ENCODE data around the gene CTAGE8.
"Not testable (repeated sequence)": the region's sequence is repeated elsewhere in the genome, so short reads cannot be mapped to it uniquely, and the experiment has no call there.

Gene CTAGE8

DNA sequence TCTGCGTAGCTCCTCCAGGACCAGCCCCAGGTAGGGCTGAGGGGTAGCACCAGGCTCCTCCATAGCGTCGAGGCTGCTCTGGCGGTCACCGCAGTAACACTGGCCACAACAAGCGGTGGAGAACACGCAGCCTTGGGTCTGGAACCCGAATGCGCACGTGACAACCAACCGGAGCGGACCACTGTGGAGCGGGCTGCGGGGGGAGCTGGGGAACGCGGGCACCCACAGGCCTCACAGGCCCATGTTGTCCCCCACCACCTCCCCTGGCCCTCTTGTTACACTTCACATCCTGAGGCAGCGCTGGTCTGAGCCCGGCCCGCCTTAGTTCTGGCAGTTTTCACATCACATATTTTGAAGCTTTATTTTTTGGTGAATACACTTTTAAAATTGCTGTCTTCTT, at the start of gene CTAGE8:
Gene CTAGE8, minus strand, starts transcription at position 101 of the 400 bp plus-strand sequence. Its CDS starts 38 bp downstream, at position 63.
- not testable (repeated sequence) for H3K4me3 ChIP-seq (ENCODE audit: low read depth, low read length)

DNA sequence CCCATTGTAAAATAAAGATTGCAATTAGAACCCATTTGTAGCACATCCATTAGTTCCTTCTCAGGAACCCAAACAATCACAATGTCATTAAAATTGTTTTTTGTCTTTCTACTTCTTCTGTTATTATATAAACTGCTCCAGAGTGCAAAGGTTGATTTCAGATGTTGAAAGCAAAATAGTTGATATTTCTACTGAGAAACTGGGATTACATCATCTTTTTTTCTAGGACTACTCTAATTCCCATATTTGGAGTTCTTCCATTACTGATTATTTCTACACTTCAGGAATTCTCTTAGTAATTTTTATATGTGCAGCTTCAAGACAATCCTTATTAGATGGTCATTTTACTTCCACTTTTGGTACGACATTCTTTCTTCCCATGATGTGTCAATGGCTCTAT, 48.4 kb upstream of the CTAGE8 start:
- not testable (repeated sequence) for H3K4me3 ChIP-seq (ENCODE audit: low read depth, low read length)

- H3K4me3 ChIP-seq (ENCODE audit: low read depth, low read length): not testable (repeated sequence)
These were observed 42.9 kb upstream of the CTAGE8 start, which contains the start of gene OR2A1 for GRCh38 chr7:144311872-144312469. Gene OR2A1 (plus strand): TSS chr7:144312419. CDS start chr7:144318125, 5,706 bp downstream.

- not testable (repeated sequence) for H3K4me3 ChIP-seq (ENCODE audit: low read depth, low read length)
These were observed 42.1 kb upstream of the CTAGE8 start for GRCh38 chr7:144311218-144311617.

- not testable (repeated sequence) for H3K4me3 ChIP-seq (ENCODE audit: low read depth, low read length)
These were observed 40.6 kb upstream of the CTAGE8 start for GRCh38 chr7:144309702-144310101.

- H3K4me3 ChIP-seq (ENCODE audit: low read depth, low read length): not testable (repeated sequence)
These were observed 36.1 kb upstream of the CTAGE8 start for GRCh38 chr7:144305156-144305555.

DNA sequence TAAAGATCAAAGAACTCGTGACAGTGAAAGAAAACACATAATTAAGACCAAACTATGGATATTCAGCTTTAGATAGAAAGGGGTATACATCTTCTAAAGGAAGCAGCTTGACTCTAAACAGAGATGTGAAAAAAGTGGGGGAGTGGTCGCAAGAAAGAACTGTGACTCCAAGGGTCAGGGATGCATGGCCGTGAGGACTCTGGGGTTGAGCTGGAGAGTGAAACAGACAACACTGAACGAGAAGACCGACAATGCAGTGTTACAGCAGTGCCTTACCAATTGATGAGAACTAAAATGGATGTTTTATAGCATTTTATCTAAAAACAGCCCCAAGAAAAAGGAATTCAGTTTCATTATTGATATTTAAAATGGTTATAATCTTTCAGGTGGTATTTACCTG, 34.5 kb upstream of the CTAGE8 start:
- not testable (repeated sequence) for H3K4me3 ChIP-seq (ENCODE audit: low read depth, low read length)

GRCh38 chr7:144302578-144303303, 33.7 kb upstream of the CTAGE8 start:
- H3K4me3 ChIP-seq (ENCODE audit: low read depth, low read length): not testable (repeated sequence)

DNA sequence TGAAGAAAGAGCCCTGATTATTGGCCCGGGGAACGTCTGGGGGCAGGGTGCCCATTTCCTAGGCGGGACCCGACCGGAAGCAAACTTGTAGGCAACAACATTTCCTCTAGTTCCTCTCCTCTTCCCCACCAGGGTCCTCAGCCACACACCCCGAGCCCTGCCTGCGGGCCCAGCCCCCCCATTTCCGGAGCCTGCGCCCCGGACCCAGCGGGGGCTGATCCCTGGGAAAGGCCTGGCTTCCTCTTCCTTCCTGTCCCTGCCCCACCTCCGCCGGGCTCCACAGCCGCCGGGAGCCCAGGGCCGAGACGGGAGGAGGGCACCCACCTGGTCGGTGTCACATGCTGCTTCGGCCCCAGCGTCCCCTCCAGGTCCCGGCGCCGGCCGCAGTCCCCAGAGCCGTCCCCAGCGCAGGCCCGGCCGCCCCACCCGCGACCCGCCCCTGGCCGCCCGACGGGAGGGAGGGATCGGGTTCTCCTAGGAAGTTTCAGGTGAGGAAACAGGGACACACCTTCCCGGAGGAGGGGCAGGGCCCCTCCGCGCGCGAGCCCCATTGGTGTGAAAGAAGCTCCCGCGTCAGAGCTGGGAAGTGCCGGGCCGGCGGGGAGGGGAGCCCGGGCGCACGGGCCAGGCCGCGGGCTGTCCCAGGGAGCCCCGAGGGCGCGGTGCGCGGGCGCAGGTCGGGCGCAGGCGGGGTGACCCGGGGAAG, 24.9 kb upstream of the CTAGE8 start:
- H3K4me3 ChIP-seq (ENCODE audit: low read depth, low read length): not testable (repeated sequence)

DNA sequence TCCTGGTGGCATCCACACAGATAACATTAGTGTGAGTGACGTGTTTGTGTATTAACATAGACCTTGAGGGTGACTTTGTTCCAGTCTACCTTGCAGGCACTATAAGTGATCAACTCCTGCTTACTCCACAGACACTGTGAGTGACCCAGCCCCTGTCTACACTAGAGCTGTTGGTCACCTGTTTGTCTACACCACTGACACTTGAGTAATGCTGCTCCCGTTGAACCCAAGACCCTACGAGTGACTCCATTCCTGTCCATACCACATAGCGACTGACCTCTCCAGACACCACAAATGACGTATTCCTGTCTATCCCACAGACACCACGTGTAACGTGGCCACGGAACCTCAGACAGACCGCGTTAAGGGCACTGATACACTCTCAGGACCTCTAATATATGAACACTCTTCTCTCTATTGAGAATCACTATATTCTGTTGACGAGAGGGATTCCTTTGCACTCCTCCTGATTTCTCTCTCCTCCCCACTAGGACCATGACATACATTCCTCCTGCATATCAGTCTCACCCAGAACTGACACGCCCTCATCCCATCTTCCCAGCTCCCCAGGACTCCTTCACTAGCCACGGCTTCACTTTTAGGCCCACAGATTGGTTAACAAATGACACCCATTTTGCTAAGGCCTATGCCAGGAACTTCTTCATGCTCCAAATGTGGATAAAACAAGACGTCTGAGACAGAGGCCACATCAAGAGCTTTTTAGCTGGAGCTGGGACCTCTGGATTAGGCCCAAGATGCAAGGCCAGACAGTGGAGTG, 23.5 kb upstream of the CTAGE8 start:
- not testable (repeated sequence) for H3K4me3 ChIP-seq (ENCODE audit: low read depth, low read length)

DNA sequence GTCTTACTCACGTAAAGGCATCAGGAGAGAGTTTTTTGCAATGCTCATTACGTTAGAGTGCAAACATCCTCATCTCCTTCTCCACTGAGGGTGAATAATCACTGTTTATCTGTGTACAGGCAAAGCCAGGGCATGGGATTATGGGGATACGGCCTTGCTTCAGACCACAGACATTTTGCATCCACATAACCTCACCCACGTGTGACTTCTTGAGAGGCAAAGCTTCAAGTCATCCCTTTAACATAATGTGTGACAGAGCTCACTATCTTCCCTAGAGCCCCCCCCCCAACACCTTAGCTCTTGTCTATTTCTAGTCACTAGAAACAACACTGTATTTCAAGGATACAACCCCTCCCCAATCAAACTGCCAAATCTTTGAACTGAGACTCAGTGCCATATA, 22.5 kb upstream of the CTAGE8 start:
- not testable (repeated sequence) for H3K4me3 ChIP-seq (ENCODE audit: low read depth, low read length)

GRCh38 chr7:144287171-144287784, 18.2 kb upstream of the CTAGE8 start:
- H3K4me3 ChIP-seq (ENCODE audit: low read depth, low read length): not testable (repeated sequence)

DNA sequence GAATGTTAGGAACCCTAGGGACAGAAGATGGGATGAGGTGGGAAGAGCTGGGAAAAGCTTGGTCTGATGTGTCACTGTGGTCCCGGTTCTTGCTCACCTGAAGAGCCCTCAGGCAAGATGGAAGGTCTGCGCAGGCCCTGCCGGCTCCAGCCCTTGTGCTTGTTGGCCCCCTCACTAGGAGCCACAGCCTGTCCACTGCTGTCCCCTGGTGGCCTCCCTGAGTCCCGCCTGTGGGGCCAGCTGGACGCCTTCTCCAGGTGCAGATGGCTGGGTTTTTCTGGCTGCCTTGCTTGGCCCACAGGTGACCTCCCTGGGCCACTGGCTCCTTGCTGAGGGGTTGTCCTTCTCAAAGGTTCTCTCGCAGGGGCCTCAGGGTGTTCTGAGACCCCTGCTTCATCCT, 14.6 kb upstream of the CTAGE8 start:
- H3K4me3 ChIP-seq (ENCODE audit: low read depth, low read length): not testable (repeated sequence)

DNA sequence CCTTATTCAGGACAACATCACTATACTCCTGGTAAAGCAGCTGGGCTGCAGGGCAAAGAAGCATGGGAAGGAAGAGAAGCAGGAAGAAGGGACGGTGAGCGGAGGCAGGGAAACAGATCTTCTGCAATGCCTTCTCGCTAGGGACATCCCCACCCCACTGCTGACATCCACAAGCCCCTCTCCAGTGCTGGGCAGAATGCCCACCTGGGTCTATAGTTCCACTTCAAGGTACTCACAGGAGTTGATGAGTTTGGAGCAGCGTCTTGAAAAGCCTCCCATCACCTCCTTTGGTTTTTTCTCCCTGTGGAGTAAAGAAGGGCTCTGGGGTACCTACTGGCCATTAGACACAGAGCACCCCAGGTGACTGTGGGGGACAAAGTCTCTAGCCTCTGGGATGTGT, 13.4 kb upstream of the CTAGE8 start:
- H3K4me3 ChIP-seq (ENCODE audit: low read depth, low read length): not testable (repeated sequence)

GRCh38 chr7:144281981-144282380, 12.9 kb upstream of the CTAGE8 start:
- H3K4me3 ChIP-seq (ENCODE audit: low read depth, low read length): not testable (repeated sequence)

- H3K4me3 ChIP-seq (ENCODE audit: low read depth, low read length): not testable (repeated sequence)
These were observed 10.9 kb upstream of the CTAGE8 start for GRCh38 chr7:144280010-144280409.

- H3K4me3 ChIP-seq (ENCODE audit: low read depth, low read length): not testable (repeated sequence)
These were observed 6.2 kb upstream of the CTAGE8 start for GRCh38 chr7:144275281-144275680.

GRCh38 chr7:144264692-144265091, 4.4 kb downstream of the CTAGE8 start, which contains the start of gene OR2A7:
Gene OR2A7 (minus strand): TSS chr7:144264792. CDS start chr7:144259628, 5,164 bp downstream.
- not testable (repeated sequence) for H3K4me3 ChIP-seq (ENCODE audit: low read depth, low read length)

- H3K4me3 ChIP-seq (ENCODE audit: low read depth, low read length): not testable (repeated sequence)
These were observed 7.0 kb downstream of the CTAGE8 start for GRCh38 chr7:144262128-144262527.

GRCh38 chr7:144259067-144259466, 10.0 kb downstream of the CTAGE8 start:
- H3K4me3 ChIP-seq (ENCODE audit: low read depth, low read length): not testable (repeated sequence)
